AG08395 (cell line): ENCODE results near the gene DRAXIN.
A peak's percentile ranks its signal among the peaks of the same experiment; 100 is the strongest.

Source experiments
- DNase-seq: peaks from one replicate; pipeline ENCODE4 v3.0.0; 2012; ENCODE audit warnings: mixed read lengths, low spot score

DRAXIN gene

GRCh38 chr1:11691302-11691914, at the start of gene DRAXIN:
Gene DRAXIN (plus strand): TSS chr1:11691710. CDS start chr1:11706259, 14,549 bp downstream.
- no peak for DNase-seq

GRCh38 chr1:11641776-11642305, 49.7 kb upstream of the DRAXIN start:
- DNase-seq = no peak

- peak; percentile 87 for DNase-seq
These were observed 49.0 kb upstream of the DRAXIN start for GRCh38 chr1:11642418-11643017.

GRCh38 chr1:11643782-11644181, 47.7 kb upstream of the DRAXIN start:
- DNase-seq = no peak

- DNase-seq = no peak
These were observed 46.2 kb upstream of the DRAXIN start for GRCh38 chr1:11645270-11645669.

GRCh38 chr1:11645670-11646265, 45.7 kb upstream of the DRAXIN start:
- DNase-seq = peak; percentile 81

GRCh38 chr1:11646317-11646716, 45.2 kb upstream of the DRAXIN start:
- DNase-seq = no peak

- DNase-seq = no peak
These were observed 44.2 kb upstream of the DRAXIN start for GRCh38 chr1:11647333-11647732.

GRCh38 chr1:11648039-11648438, 43.5 kb upstream of the DRAXIN start:
- DNase-seq = no peak

- DNase-seq = peak; percentile 20
These were observed 42.8 kb upstream of the DRAXIN start for GRCh38 chr1:11648732-11649158.

- no peak for DNase-seq
These were observed 42.3 kb upstream of the DRAXIN start for GRCh38 chr1:11649237-11649623.

GRCh38 chr1:11649624-11650330, 41.7 kb upstream of the DRAXIN start:
- DNase-seq = no peak

- peak; percentile 71 for DNase-seq
These were observed 41.0 kb upstream of the DRAXIN start for GRCh38 chr1:11650331-11650991.

GRCh38 chr1:11651017-11651416, 40.5 kb upstream of the DRAXIN start:
- DNase-seq = no peak

GRCh38 chr1:11652203-11652780, 39.2 kb upstream of the DRAXIN start:
- DNase-seq = no peak

- no peak for DNase-seq
These were observed 38.2 kb upstream of the DRAXIN start for GRCh38 chr1:11653101-11653860.

GRCh38 chr1:11653861-11654136, 37.7 kb upstream of the DRAXIN start:
- no peak for DNase-seq

GRCh38 chr1:11654137-11654938, 37.2 kb upstream of the DRAXIN start, which contains the start of the genes FBXO2 and FBXO44:
Gene FBXO2 (minus strand): TSS chr1:11654429. CDS start chr1:11654340, 89 bp downstream.
Gene FBXO44 (plus strand): TSS chr1:11654877. CDS start chr1:11655836, 959 bp downstream.
- DNase-seq = peak; percentile 67

GRCh38 chr1:11654939-11655808, 36.3 kb upstream of the DRAXIN start:
- no peak for DNase-seq
